MM.1S (cell line): ENCODE results near the gene SCUBE1.

Experiments
- DNase-seq: peaks from one replicate; pipeline ENCODE4 v3.0.0-alpha.2; 2015
- H2AFZ ChIP-seq: fragments of 300-600 bp; sonication (generic); 2 replicates; pipeline ENCODE4 v1.6.0; 2016; ENCODE audit warnings: antibody characterized with exemption, low read length
- H3F3A ChIP-seq: fragments of 300-600 bp; sonication (generic); 2 replicates; pipeline ENCODE4 v1.6.1; 2016; ENCODE audit warnings: mild to moderate bottlenecking, antibody characterized with exemption, low read length, moderate library complexity, mixed read lengths; ENCODE audit not compliant: insufficient read depth
- H3K27ac ChIP-seq: fragments of 300-600 bp; sonication (generic); 2 replicates; pipeline ENCODE4 v1.5.1; 2016; ENCODE audit warnings: mild to moderate bottlenecking, low read length
- H3K27me3 ChIP-seq: fragments of 300-600 bp; sonication (generic); replicated peaks from 2 replicates; pipeline ENCODE4 v1.6.0; 2016; ENCODE audit warnings: low read length; ENCODE audit not compliant: insufficient read depth
- H3K36me3 ChIP-seq: fragments of 300-600 bp; sonication (generic); replicated peaks from 2 replicates; pipeline ENCODE4 v1.6.1; 2016; ENCODE audit warnings: mild to moderate bottlenecking, low read length, mixed read lengths; ENCODE audit not compliant: insufficient read depth
- H3K4me1 ChIP-seq: fragments of 300-600 bp; sonication (generic); 2 replicates; pipeline ENCODE4 v1.6.1; 2016; ENCODE audit warnings: low read length, mixed read lengths
- H3K4me2 ChIP-seq: fragments of 300-600 bp; sonication (generic); 2 replicates; pipeline ENCODE4 v1.6.0; 2016; ENCODE audit warnings: low read depth, low read length
- H3K4me3 ChIP-seq: fragments of 300-600 bp; sonication (generic); 2 replicates; pipeline ENCODE4 v1.5.1; 2016; ENCODE audit warnings: low read length, mixed read lengths
- H3K79me2 ChIP-seq: fragments of 300-600 bp; sonication (generic); 2 replicates; pipeline ENCODE4 v1.6.1; 2016; ENCODE audit warnings: mixed run types, low read length, mixed read lengths
- H3K9ac ChIP-seq: fragments of 300-600 bp; sonication (generic); 2 replicates; pipeline ENCODE4 v1.6.1; 2016; ENCODE audit warnings: low read length, mixed read lengths
- H3K9me2 ChIP-seq: fragments of 300-600 bp; sonication (generic); replicated peaks from 2 replicates; pipeline ENCODE4 v1.6.1; 2016; ENCODE audit warnings: mild to moderate bottlenecking, low read length, mixed read lengths; ENCODE audit not compliant: insufficient read depth
- H3K9me3 ChIP-seq: fragments of 300-600 bp; sonication (generic); replicated peaks from 2 replicates; pipeline ENCODE4 v1.6.1; 2016; ENCODE audit warnings: mild to moderate bottlenecking, low read length, mixed read lengths; ENCODE audit not compliant: insufficient read depth
- H4K20me1 ChIP-seq: fragments of 300-600 bp; sonication (generic); 2 replicates; pipeline ENCODE4 v1.6.1; 2016; ENCODE audit warnings: mild to moderate bottlenecking, low read length, moderate library complexity, mixed read lengths; ENCODE audit not compliant: insufficient read depth
- CTCF ChIP-seq: fragments of 300-600 bp; sonication (generic); IDR thresholded peaks from 2 replicates; pipeline ENCODE4 v1.5.1; 2016; ENCODE audit warnings: antibody characterized with exemption, low read length, mixed read lengths
- EZH2 ChIP-seq: fragments of 300-600 bp; sonication (generic); optimal IDR thresholded peaks from 2 replicates; pipeline ENCODE3; 2017; ENCODE audit warnings: low read depth, mild to moderate bottlenecking, antibody characterized with exemption, low read length, mixed read lengths
- EZH2phosphoT487 ChIP-seq: fragments of 300-600 bp; sonication (generic); IDR thresholded peaks from 2 replicates; pipeline ENCODE4 v1.6.1; 2018; ENCODE audit warnings: antibody characterized with exemption, low read length

Gene SCUBE1

DNA sequence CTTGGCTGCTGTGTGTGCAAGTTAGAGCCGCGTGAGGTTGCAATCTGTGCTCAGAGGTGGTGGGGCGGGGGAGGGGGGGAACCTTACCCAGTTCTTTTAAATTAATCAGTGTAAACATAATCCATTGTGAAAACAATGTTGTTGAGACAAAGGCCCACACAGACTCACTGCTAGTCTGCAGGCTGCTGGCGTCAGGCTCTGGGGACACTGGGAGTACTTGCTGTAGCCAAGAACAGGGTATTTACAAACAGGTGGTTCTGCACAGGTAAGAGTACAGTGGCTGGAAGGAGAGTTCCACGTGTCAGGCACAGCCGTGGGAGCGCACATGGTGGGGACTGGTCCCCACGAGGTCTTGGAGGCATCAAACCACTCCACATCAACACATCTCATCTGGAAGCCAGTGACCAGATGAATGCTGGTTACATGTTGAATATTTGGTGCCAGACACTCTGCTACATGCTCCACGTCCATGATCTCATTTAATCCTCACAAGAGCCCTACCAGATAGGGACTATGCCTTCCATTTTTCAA, 27.4 kb downstream of the SCUBE1 start:
- no peaks in the 10 kb centered on the region for H3K36me3 ChIP-seq
- H3K9me2 ChIP-seq: no peaks in the 10 kb centered on the region
- peaks cover 7% of the 10 kb centered on the region; the same call in 1 of the 2 replicates for H3K27me3 ChIP-seq
- no peaks in the 10 kb centered on the region for H3K4me1 ChIP-seq
- no peak overlapping the region for H3K4me3 ChIP-seq
- H3K27ac ChIP-seq: no peak overlapping the region
- no peaks in the 10 kb centered on the region for H3K9me3 ChIP-seq
- H3K79me2 ChIP-seq: no peaks in the 10 kb centered on the region
- no peaks in the 10 kb centered on the region for H4K20me1 ChIP-seq
- no peak for DNase-seq
- no peaks in the 10 kb centered on the region for H3F3A ChIP-seq
- no peak overlapping the region for H3K9ac ChIP-seq
- no peak for TF ChIP-seq EZH2phosphoT487
- TF ChIP-seq CTCF: no peak
- TF ChIP-seq EZH2: no peak
- no peak overlapping the region for H3K4me2 ChIP-seq
- H2AFZ ChIP-seq: no peak overlapping the region

GRCh38 chr22:43314611-43315010, 28.6 kb downstream of the SCUBE1 start:
- H3K9me3 ChIP-seq: no peaks in the 10 kb centered on the region
- no peak for TF ChIP-seq CTCF
- no peak for TF ChIP-seq EZH2phosphoT487
- TF ChIP-seq EZH2: no peak
- no peaks in the 10 kb centered on the region for H4K20me1 ChIP-seq
- H3K27me3 ChIP-seq: peaks cover 9% of the 10 kb centered on the region; the same call in 1 of the 2 replicates
- H3K4me3 ChIP-seq: no peak overlapping the region
- H3K9ac ChIP-seq: no peak overlapping the region
- H3K36me3 ChIP-seq: no peaks in the 10 kb centered on the region
- no peaks in the 10 kb centered on the region for H3K9me2 ChIP-seq
- no peak overlapping the region for H2AFZ ChIP-seq
- DNase-seq: no peak
- no peak overlapping the region for H3K4me2 ChIP-seq
- H3K79me2 ChIP-seq: no peaks in the 10 kb centered on the region
- no peaks in the 10 kb centered on the region for H3K4me1 ChIP-seq
- no peak overlapping the region for H3K27ac ChIP-seq
- H3F3A ChIP-seq: no peaks in the 10 kb centered on the region

GRCh38 chr22:43313890-43314474, 29.2 kb downstream of the SCUBE1 start:
- TF ChIP-seq EZH2 (no peak), EZH2phosphoT487 (no peak), CTCF (no peak)
- Histone ChIP-seq H3K4me3 (no peak overlapping the region), H3K9ac (no peak overlapping the region), H2AFZ (no peak overlapping the region), H3K4me1 (no peaks in the 10 kb centered on the region), H4K20me1 (no peaks in the 10 kb centered on the region), H3K79me2 (no peaks in the 10 kb centered on the region), H3K9me3 (no peaks in the 10 kb centered on the region), H3K27me3 (peaks cover 13% of the 10 kb centered on the region), H3K27ac (no peak overlapping the region), H3K4me2 (no peak overlapping the region), H3K36me3 (no peaks in the 10 kb centered on the region), H3F3A (no peaks in the 10 kb centered on the region), H3K9me2 (no peaks in the 10 kb centered on the region)
- DNase-seq: no peak
